CD4-positive, alpha-beta T cell (primary cell): Measurements from ENCODE around the gene VAMP2. TPM values are rescaled to one million over a fixed set of nuclear protein-coding genes. Genes with fewer than 3 reads are reported as not detected.
A peak's percentile ranks its signal among the peaks of the same experiment; 100 is the strongest.

Source experiments
- ATAC-seq: fragments of 200-7000 bp; cut with Tn5 transposase; one replicate; pipeline ENCODE4 v1.10.0; 2022; ENCODE audit warnings: mild to moderate bottlenecking; ENCODE audit not compliant: poor library complexity
- CTCF ChIA-PET: fragments of 350-600 bp; sonication (Branson Sonifier 250); formaldehyde crosslinking; loops from one replicate; lab custom pipeline; 2021; ENCODE audit warnings: antibody characterized with exemption, inconsistent platforms; lab: Charles Lee
- POLR2A ChIA-PET: fragments of 350-600 bp; sonication (Branson Sonifier 250); formaldehyde crosslinking; loops from one replicate; lab custom pipeline; 2021; ENCODE audit warnings: antibody characterized with exemption, inconsistent platforms; lab: Charles Lee
- DNase-seq, 14 experiments: peaks; one replicate each; pipeline ENCODE4 v3.0.0-alpha.2; 2013 to 2020; ENCODE audit warnings: mixed read lengths in 2 of 14
- H3K27ac ChIP-seq, 2 donors: one replicate each; pipeline versions ENCODE4 v1.5.1 to v1.7.0; 2013; ENCODE audit warnings: low read length in 2 of 2, low read depth in 1 of 2, mild to moderate bottlenecking in 1 of 2
- H3K27me3 ChIP-seq, 2 experiments: 1 replicate in 1 of 2; 2 replicates in 1 of 2; pipeline versions ENCODE4 v1.6.1 to v1.7.0; 2013; ENCODE audit warnings: low read length in 2 of 2, control low read depth in 1 of 2, mild to moderate bottlenecking in 1 of 2, moderate library complexity in 1 of 2; ENCODE audit not compliant: insufficient read depth in 2 of 2, control insufficient read depth in 1 of 2
- H3K36me3 ChIP-seq: one replicate; pipeline ENCODE4 v1.6.1; 2013; ENCODE audit warnings: low read length, control low read depth; ENCODE audit not compliant: insufficient read depth
- H3K4me1 ChIP-seq: one replicate; pipeline ENCODE4 v1.6.1; 2013; ENCODE audit warnings: low read length, control low read depth; ENCODE audit not compliant: insufficient read depth
- H3K4me3 ChIP-seq: one replicate; pipeline ENCODE4 v1.5.1; 2013; ENCODE audit warnings: mild to moderate bottlenecking, low read length, moderate library complexity
- H3K9me3 ChIP-seq, 2 experiments: 1 replicate in 1 of 2; 2 replicates in 1 of 2; pipeline versions ENCODE4 v1.6.1 to v1.7.0; 2013; ENCODE audit warnings: low read length in 2 of 2, mild to moderate bottlenecking in 2 of 2, control low read depth in 1 of 2, moderate library complexity in 1 of 2; ENCODE audit not compliant: control insufficient read depth in 1 of 2, insufficient read depth in 1 of 2
- H3K27ac Mint-ChIP-seq: one replicate; pipeline ENCODE4 v1.8.0; 2020; ENCODE audit warnings: mixed read lengths
- H3K27me3 Mint-ChIP-seq: one replicate; pipeline ENCODE4 v1.8.0; 2021; ENCODE audit warnings: mixed read lengths
- H3K36me3 Mint-ChIP-seq: one replicate; pipeline ENCODE4 v1.8.0; 2021; ENCODE audit warnings: low read depth, mixed read lengths
- H3K4me1 Mint-ChIP-seq: one replicate; pipeline ENCODE4 v1.8.0; 2021; ENCODE audit warnings: low read depth, mixed read lengths
- H3K4me3 Mint-ChIP-seq: one replicate; pipeline ENCODE4 v1.8.0; 2020; ENCODE audit warnings: mild to moderate bottlenecking, mixed read lengths
- H3K9me3 Mint-ChIP-seq: one replicate; pipeline ENCODE4 v1.8.0; 2020; ENCODE audit warnings: mixed read lengths
- CTCF ChIP-seq: fragments of 200-600 bp; IDR thresholded peaks from one replicate; pipeline ENCODE4 v1.8.0; 2022; ENCODE audit warnings: antibody characterized with exemption, mild to moderate bottlenecking
- intact Hi-C, 2 experiments: fragments of 100-400 bp; cut with DNase I in 1 of 2; cut with micrococcal nuclease in 1 of 2; formaldehyde crosslinking; loops; one replicate each; pipeline versions ENCODE4 v1.15.1 to v1.9.0; 2023 to 2025; cut with DNase I, micrococcal nuclease
- total RNA-seq, 174 experiments: library from RNA in 2 of 174; stranded (reverse) in 2 of 174; gene quantifications; one replicate each; pipeline ENCODE4 v1.2.3 and lab custom pipeline; 2021 to 2026

Gene VAMP2
- total RNA-seq, 2 experiments from 2014 or later = 351 to 366 TPM

- ATAC-seq (no peak), DNase-seq (peak in 2 of 14 experiments; percentile 11 to 36)
- Histone ChIP-seq H3K4me3 (no peak overlapping the region), H3K36me3 (peaks cover 31% of the 10 kb centered on the region), H3K27ac (peak overlapping the region; percentile 10 to 81), H3K4me1 (peaks cover 82% of the 10 kb centered on the region), H3K27me3 (no peaks in the 10 kb centered on the region), H3K9me3 (no peaks in the 10 kb centered on the region)
- CTCF ChIA-PET = interaction anchor here (1.4 to 2.0 kb wide), 4 partner anchors 8 to 136 kb away, joined by 5 to 17 read pairs (median 9); partner anchors contain the start of gene SLC25A35
- peaks cover 53% of the 10 kb centered on the region for H3K36me3 Mint-ChIP-seq
- POLR2A ChIA-PET = interaction anchor here (1.0 to 16.4 kb wide), 9 partner anchors 15 to 63 kb away, joined by 3 to 419 read pairs (median 29); partner anchors contain the start of genes ALOXE3, BORCS6, HES7 and TMEM107
- H3K4me3 Mint-ChIP-seq = peak overlapping the region; percentile 82
- H3K9me3 Mint-ChIP-seq = no peaks in the 10 kb centered on the region
- H3K27me3 Mint-ChIP-seq = no peaks in the 10 kb centered on the region
- intact Hi-C loops = loop anchor here (2.0 to 10.0 kb wide), 6 partner anchors 27 to 675 kb away; partner anchors contain the start of genes CTC1 (in 1 of the 2), HES7 (in 1 of the 2), KDM6B (in 1 of the 2) and PFAS (in 1 of the 2)
- peaks cover 65% of the 10 kb centered on the region for H3K4me1 Mint-ChIP-seq
- H3K27ac Mint-ChIP-seq = no peak overlapping the region
- no peak for TF ChIP-seq CTCF
Measured at GRCh38 chr17:8159459-8160223, 3.1 kb downstream of the VAMP2 start.

- Histone ChIP-seq H3K4me1 (peaks cover 82% of the 10 kb centered on the region), H3K4me3 (no peak overlapping the region), H3K27me3 (no peaks in the 10 kb centered on the region), H3K36me3 (peaks cover 31% of the 10 kb centered on the region), H3K27ac (peak overlapping the region; percentile 64 to 81), H3K9me3 (no peaks in the 10 kb centered on the region)
- ChIA-PET CTCF (interaction anchor here (0.8 to 2.0 kb wide), 10 partner anchors 8 to 136 kb away, joined by 3 to 17 read pairs (median 4); partner anchors contain the start of genes ALOXE3 and SLC25A35), POLR2A (interaction anchor here (1.0 to 16.4 kb wide), 7 partner anchors 16 to 88 kb away, joined by 3 to 419 read pairs (median 105); partner anchors contain the start of genes BORCS6, CTC1 and TMEM107)
- Mint-ChIP-seq H3K4me1 (peaks cover 65% of the 10 kb centered on the region), H3K36me3 (peaks cover 58% of the 10 kb centered on the region), H3K4me3 (peak overlapping the region; percentile 88), H3K27ac (no peak overlapping the region), H3K9me3 (no peaks in the 10 kb centered on the region), H3K27me3 (no peaks in the 10 kb centered on the region)
- TF ChIP-seq CTCF = no peak
- intact Hi-C loops = loop anchor here (2.0 to 10.0 kb wide), 5 partner anchors 28 to 674 kb away; partner anchors contain the start of genes CTC1 (in 1 of the 2), KDM6B (in 1 of the 2), PFAS (in 1 of the 2) and POLR2A (in 1 of the 2)
- ATAC-seq (no peak), DNase-seq (peak in 2 of 14 experiments; percentile 23 to 37)
Measured at GRCh38 chr17:8159032-8159400, 3.7 kb downstream of the VAMP2 start.

GRCh38 chr17:8158267-8159031, 4.3 kb downstream of the VAMP2 start:
- Mint-ChIP-seq H3K27ac (no peak overlapping the region), H3K36me3 (peaks cover 59% of the 10 kb centered on the region)
- no peak overlapping the region for H3K4me3 ChIP-seq

More at GRCh38 chr17:8158267-8159031, 4.3 kb downstream of the VAMP2 start:
- ATAC-seq (peak; percentile 7), DNase-seq (peak; percentile 78 to 91 (median 84))
- no peaks in the 10 kb centered on the region for H3K9me3 ChIP-seq
- peaks cover 65% of the 10 kb centered on the region for H3K4me1 Mint-ChIP-seq
- H3K9me3 Mint-ChIP-seq = no peaks in the 10 kb centered on the region
- H3K27me3 ChIP-seq = no peaks in the 10 kb centered on the region
- peak; percentile 92 for TF ChIP-seq CTCF
- peaks cover 31% of the 10 kb centered on the region for H3K36me3 ChIP-seq
- ChIA-PET CTCF (interaction anchor here (0.8 to 2.0 kb wide), 13 partner anchors 9 to 137 kb away, joined by 3 to 17 read pairs (median 4); partner anchors contain the start of genes ALOXE3 and SLC25A35), POLR2A (interaction anchor here (0.6 to 16.4 kb wide), 8 partner anchors 16 to 273 kb away, joined by 3 to 419 read pairs (median 55); partner anchors contain the start of genes BORCS6, CTC1 and TMEM107)
- peak overlapping the region; percentile 64 to 81 for H3K27ac ChIP-seq
- intact Hi-C loops = loop anchor here (1.0 to 10.0 kb wide), 6 partner anchors 20 to 674 kb away; partner anchors contain the start of genes CTC1 (in 1 of the 2), KDM6B (in 1 of the 2), PFAS (in 1 of the 2) and POLR2A (in 1 of the 2)
- H3K4me1 ChIP-seq = peaks cover 82% of the 10 kb centered on the region
- H3K27me3 Mint-ChIP-seq = no peaks in the 10 kb centered on the region
- H3K4me3 Mint-ChIP-seq = peak overlapping the region; percentile 88
